HL-60 (cell line): ENCODE measurements around the gene PLEKHG4B.

Experiments used
- DNase-seq, 2 experiments: peaks; one replicate each; pipeline ENCODE4 v3.0.0-alpha.2; 2010 to 2020; ENCODE audit warnings: low read depth in 1 of 2, low spot score in 1 of 2
- H3K27ac ChIP-seq: fragments of 250-450 bp; sonication (Bioruptor Pico); replicated peaks from 2 replicates; pipeline ENCODE4 v1.5.1; 2020; ENCODE audit warnings: mild to moderate bottlenecking, moderate library complexity
- H3K27me3 ChIP-seq: fragments of 250-450 bp; sonication (Bioruptor Pico); 2 replicates; pipeline ENCODE4 v1.5.1; 2021; ENCODE audit warnings: mild to moderate bottlenecking, moderate library complexity; ENCODE audit not compliant: insufficient read depth, poor library complexity, severe bottlenecking
- H3K4me3 ChIP-seq: replicated peaks from 2 replicates; pipeline ENCODE4 v1.5.1; 2011; ENCODE audit warnings: mild to moderate bottlenecking, control low read depth, low read length; ENCODE audit not compliant: insufficient read depth
- CTCF ChIP-seq: IDR thresholded peaks from one replicate; pipeline ENCODE4 v1.5.1; 2011; ENCODE audit warnings: low read length, control low read depth, inconsistent platforms; ENCODE audit not compliant: insufficient read depth
- GABPA ChIP-seq: IDR thresholded peaks from 2 replicates; pipeline ENCODE4 v1.6.1; 2012; ENCODE audit warnings: low read depth
- POLR2AphosphoS5 ChIP-seq: IDR thresholded peaks from 2 replicates; pipeline ENCODE4 v1.6.1; 2012; ENCODE audit warnings: low read depth
- SPI1 ChIP-seq: IDR thresholded peaks from 2 replicates; pipeline ENCODE4 v1.6.1; 2012; ENCODE audit warnings: low read depth, mild to moderate bottlenecking, borderline replicate concordance
- TF ChIP-seq, protein P1 (sequence below): IDR thresholded peaks from 2 replicates; pipeline ENCODE4 v1.6.1; 2012; ENCODE audit warnings: low read depth; ENCODE audit not compliant: insufficient replicate concordance

The PLEKHG4B gene

GRCh38 chr5:180286-180918, 88.4 kb downstream of the PLEKHG4B start:
- Histone ChIP-seq H3K27me3 (peaks cover 4% of the 10 kb centered on the region), H3K27ac (no peak overlapping the region), H3K4me3 (no peak overlapping the region)
- DNase-seq: no peak
- TF ChIP-seq POLR2AphosphoS5: no peak

- no peak overlapping the region for H3K4me3 ChIP-seq
- no peak for DNase-seq
- H3K27me3 ChIP-seq: peaks cover 4% of the 10 kb centered on the region
- no peak overlapping the region for H3K27ac ChIP-seq
- TF ChIP-seq POLR2AphosphoS5 (no peak), GABPA (no peak), SPI1 (no peak), CTCF (no peak)
- TF ChIP-seq, protein P1, sequence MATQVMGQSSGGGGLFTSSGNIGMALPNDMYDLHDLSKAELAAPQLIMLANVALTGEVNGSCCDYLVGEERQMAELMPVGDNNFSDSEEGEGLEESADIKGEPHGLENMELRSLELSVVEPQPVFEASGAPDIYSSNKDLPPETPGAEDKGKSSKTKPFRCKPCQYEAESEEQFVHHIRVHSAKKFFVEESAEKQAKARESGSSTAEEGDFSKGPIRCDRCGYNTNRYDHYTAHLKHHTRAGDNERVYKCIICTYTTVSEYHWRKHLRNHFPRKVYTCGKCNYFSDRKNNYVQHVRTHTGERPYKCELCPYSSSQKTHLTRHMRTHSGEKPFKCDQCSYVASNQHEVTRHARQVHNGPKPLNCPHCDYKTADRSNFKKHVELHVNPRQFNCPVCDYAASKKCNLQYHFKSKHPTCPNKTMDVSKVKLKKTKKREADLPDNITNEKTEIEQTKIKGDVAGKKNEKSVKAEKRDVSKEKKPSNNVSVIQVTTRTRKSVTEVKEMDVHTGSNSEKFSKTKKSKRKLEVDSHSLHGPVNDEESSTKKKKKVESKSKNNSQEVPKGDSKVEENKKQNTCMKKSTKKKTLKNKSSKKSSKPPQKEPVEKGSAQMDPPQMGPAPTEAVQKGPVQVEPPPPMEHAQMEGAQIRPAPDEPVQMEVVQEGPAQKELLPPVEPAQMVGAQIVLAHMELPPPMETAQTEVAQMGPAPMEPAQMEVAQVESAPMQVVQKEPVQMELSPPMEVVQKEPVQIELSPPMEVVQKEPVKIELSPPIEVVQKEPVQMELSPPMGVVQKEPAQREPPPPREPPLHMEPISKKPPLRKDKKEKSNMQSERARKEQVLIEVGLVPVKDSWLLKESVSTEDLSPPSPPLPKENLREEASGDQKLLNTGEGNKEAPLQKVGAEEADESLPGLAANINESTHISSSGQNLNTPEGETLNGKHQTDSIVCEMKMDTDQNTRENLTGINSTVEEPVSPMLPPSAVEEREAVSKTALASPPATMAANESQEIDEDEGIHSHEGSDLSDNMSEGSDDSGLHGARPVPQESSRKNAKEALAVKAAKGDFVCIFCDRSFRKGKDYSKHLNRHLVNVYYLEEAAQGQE: no peak
Observed at GRCh38 chr5:181160-181559, 89.2 kb downstream of the PLEKHG4B start.

- H3K4me3 ChIP-seq: no peak overlapping the region
- TF ChIP-seq GABPA: no peak
- H3K27ac ChIP-seq: no peak overlapping the region
- DNase-seq: no peak
- H3K27me3 ChIP-seq: peaks cover 4% of the 10 kb centered on the region
Observed at GRCh38 chr5:181566-181965, 89.6 kb downstream of the PLEKHG4B start.

DNA sequence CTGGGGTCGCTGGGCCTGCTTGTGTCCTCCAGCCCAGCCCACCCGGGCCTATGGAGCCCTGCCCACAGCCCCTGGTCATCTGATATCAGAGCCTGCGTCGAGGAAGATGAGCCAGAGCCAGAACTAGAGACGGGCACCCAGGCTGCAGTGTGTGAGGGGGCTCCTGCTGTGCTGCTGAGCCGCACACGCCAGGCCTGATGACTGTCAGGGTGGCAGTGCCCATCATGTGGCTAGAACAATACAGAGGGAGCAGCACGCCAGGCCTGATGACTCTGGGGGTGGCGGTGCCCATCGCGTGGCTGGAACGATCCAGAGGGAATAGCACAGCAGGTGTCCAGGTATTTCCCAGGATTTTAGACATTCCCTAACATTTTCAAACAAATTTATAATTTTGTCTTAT, 90.2 kb downstream of the PLEKHG4B start:
- TF ChIP-seq SPI1 (no peak), GABPA (no peak), POLR2AphosphoS5 (no peak), CTCF (no peak)
- TF ChIP-seq, protein P1: no peak
- Histone ChIP-seq H3K4me3 (no peak overlapping the region), H3K27ac (no peak overlapping the region), H3K27me3 (peaks cover 4% of the 10 kb centered on the region)
- no peak for DNase-seq

DNA sequence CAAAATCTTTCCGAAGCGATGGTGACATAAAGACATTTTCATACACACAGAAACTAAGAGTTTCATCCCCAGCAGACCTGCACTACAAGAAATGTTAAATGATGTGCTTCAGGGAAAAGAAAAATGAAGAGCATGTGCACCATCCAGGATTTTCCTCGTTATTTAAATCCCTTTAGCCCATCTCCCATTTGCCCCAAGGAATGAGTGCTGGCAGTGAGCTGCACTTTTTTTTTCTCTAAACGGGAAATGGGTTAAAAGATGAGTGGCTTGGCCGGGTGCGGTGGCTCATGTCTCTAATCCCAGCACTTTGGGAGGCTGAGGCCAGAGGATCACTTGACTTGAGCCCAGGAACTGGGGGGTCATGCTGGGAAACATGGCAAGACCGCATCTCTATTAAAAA, 92.5 kb downstream of the PLEKHG4B start:
- no peak for DNase-seq
- Histone ChIP-seq H3K27me3 (no peaks in the 10 kb centered on the region), H3K4me3 (no peak overlapping the region), H3K27ac (no peak overlapping the region)
- no peak for TF ChIP-seq SPI1
